Smooth muscle cell (in vitro differentiated cells): ENCODE measurements around the gene FAM83E. TPM values are rescaled to one million over a fixed set of nuclear protein-coding genes. Genes with fewer than 3 reads are reported as not detected.

Experiments
- DNase-seq: peaks from one replicate; lab custom pipeline; 2025; ENCODE audit not compliant: unreplicated experiment; lab: John Stamatoyannopoulos, UW
- H2AFZ ChIP-seq: fragments of 200-600 bp; sonication (generic); 2 replicates; pipeline ENCODE4 v1.6.0; 2016; ENCODE audit warnings: antibody characterized with exemption, low read depth, mild to moderate bottlenecking
- H3F3A ChIP-seq: fragments of 200-600 bp; sonication (generic); 2 replicates; pipeline ENCODE4 v1.6.0; 2017; ENCODE audit warnings: antibody characterized with exemption, low read depth
- H3K27ac ChIP-seq: fragments of 200-600 bp; sonication (generic); 2 replicates; pipeline ENCODE4 v1.5.1; 2016; ENCODE audit warnings: low read depth, mild to moderate bottlenecking
- H3K27me3 ChIP-seq: fragments of 200-600 bp; sonication (generic); 2 replicates; pipeline ENCODE4 v1.6.1; 2016; ENCODE audit warnings: low read depth, mild to moderate bottlenecking
- H3K36me3 ChIP-seq: fragments of 200-600 bp; sonication (generic); 2 replicates; pipeline ENCODE4 v1.5.1; 2016; ENCODE audit warnings: low read depth
- H3K4me1 ChIP-seq: fragments of 200-600 bp; sonication (generic); 2 replicates; pipeline ENCODE4 v1.5.1; 2016; ENCODE audit warnings: low read depth
- H3K4me2 ChIP-seq: fragments of 200-600 bp; sonication (generic); 2 replicates; pipeline ENCODE4 v1.6.0; 2016; ENCODE audit warnings: mild to moderate bottlenecking
- H3K4me3 ChIP-seq: fragments of 200-600 bp; sonication (generic); 2 replicates; pipeline ENCODE4 v1.5.1; 2016; ENCODE audit warnings: mild to moderate bottlenecking
- H3K79me2 ChIP-seq: fragments of 200-600 bp; sonication (generic); 2 replicates; pipeline ENCODE4 v1.6.0; 2016; ENCODE audit warnings: low read depth, mild to moderate bottlenecking
- H3K9ac ChIP-seq: fragments of 200-600 bp; sonication (generic); 2 replicates; pipeline ENCODE4 v1.6.0; 2016; ENCODE audit warnings: low read depth
- H3K9me3 ChIP-seq: fragments of 200-600 bp; sonication (generic); replicated peaks from 2 replicates; pipeline ENCODE4 v1.5.1; 2016; ENCODE audit warnings: low read depth
- H4K20me1 ChIP-seq: fragments of 200-600 bp; sonication (generic); 2 replicates; pipeline ENCODE4 v1.6.0; 2016; ENCODE audit warnings: low read depth
- CTCF ChIP-seq: fragments of 200-600 bp; sonication (generic); IDR thresholded peaks from 2 replicates; pipeline ENCODE4 v1.5.1; 2017; ENCODE audit warnings: borderline replicate concordance, mild to moderate bottlenecking, antibody characterized with exemption; ENCODE audit not compliant: insufficient read depth, poor library complexity, severe bottlenecking
- WGBS: methylation state at CpG from one replicate; pipeline ENCODE4 v1.1.7; 2016; ENCODE audit warnings: low lambda C conversion rate; 5-methylcytosine and 5-hydroxymethylcytosine counted together
- polyA plus RNA-seq: library from polyadenylated mRNA; unstranded; fragments of >200 nt; fragmentation: Nextera tagmentation; extraction: Ambion mirVana; gene quantifications from 2 replicates; pipeline ENCODE4 v1.2.1, GENCODE V29; 2016
- total RNA-seq: library from RNA; depleted of rRNA; stranded (reverse); fragments of >200 nt; gene quantifications from 2 replicates; pipeline ENCODE4 v1.2.3, GENCODE V29; 2014

FAM83E gene
- total and polyA plus RNA-seq, 2 experiments from 2014 or later, result 0.49 TPM

GRCh38 chr19:48603449-48603848 lies 11.4 kb downstream of the FAM83E start:
- H3K4me2 ChIP-seq, result no peak overlapping the region
- H3K79me2 ChIP-seq, result no peaks in the 10 kb centered on the region
- no peak for DNase-seq
- H3K36me3 ChIP-seq, result no peaks in the 10 kb centered on the region
- no peaks in the 10 kb centered on the region for H4K20me1 ChIP-seq
- no peak for TF ChIP-seq CTCF
- H3K4me1 ChIP-seq, result no peaks in the 10 kb centered on the region
- no peaks in the 10 kb centered on the region for H3K27me3 ChIP-seq
- H3K27ac ChIP-seq, result no peak overlapping the region
- H3K4me3 ChIP-seq, result no peak overlapping the region
- no peaks in the 10 kb centered on the region for H3K9me3 ChIP-seq
- H3F3A ChIP-seq, result no peaks in the 10 kb centered on the region
- 99% methylated on average over 24 of the region's 39 CpGs for WGBS
- no peak overlapping the region for H2AFZ ChIP-seq
- H3K9ac ChIP-seq, result no peak overlapping the region

- Histone ChIP-seq H4K20me1 (no peaks in the 10 kb centered on the region), H3K9me3 (no peaks in the 10 kb centered on the region), H3F3A (no peaks in the 10 kb centered on the region), H3K4me1 (no peaks in the 10 kb centered on the region), H3K4me2 (no peak overlapping the region), H3K79me2 (no peaks in the 10 kb centered on the region), H3K27me3 (no peaks in the 10 kb centered on the region), H3K9ac (no peak overlapping the region), H3K36me3 (no peaks in the 10 kb centered on the region), H3K4me3 (no peak overlapping the region), H3K27ac (no peak overlapping the region), H2AFZ (no peak overlapping the region)
- TF ChIP-seq CTCF, result no peak
- 93% methylated on average over 9 of the region's 9 CpGs for WGBS
- no peak for DNase-seq
Observed at GRCh38 chr19:48603001-48603400, 11.9 kb downstream of the FAM83E start.

GRCh38 chr19:48600679-48601417 lies 14.0 kb downstream of the FAM83E start:
- no peak overlapping the region for H3K4me3 ChIP-seq
- H3K27me3 ChIP-seq, result no peaks in the 10 kb centered on the region
- H3K9ac ChIP-seq, result no peak overlapping the region
- H3K4me1 ChIP-seq, result no peaks in the 10 kb centered on the region
- H3K27ac ChIP-seq, result no peak overlapping the region
- no peak for DNase-seq
- H3F3A ChIP-seq, result no peaks in the 10 kb centered on the region
- no peaks in the 10 kb centered on the region for H3K79me2 ChIP-seq
- TF ChIP-seq CTCF, result no peak
- H3K9me3 ChIP-seq, result no peaks in the 10 kb centered on the region
- H3K4me2 ChIP-seq, result no peak overlapping the region
- no peak overlapping the region for H2AFZ ChIP-seq
- H4K20me1 ChIP-seq, result no peaks in the 10 kb centered on the region
- 91% methylated on average over 15 of the region's 21 CpGs for WGBS
- H3K36me3 ChIP-seq, result no peaks in the 10 kb centered on the region
